Nephron (organoid): ENCODE data around the gene MGMT.

Experiments
- H3K27ac Mint-ChIP-seq, 3 experiments: 2 replicates each; pipeline ENCODE4 v1.8.0; 2020; ENCODE audit warnings: mixed read lengths in 3 of 3, mild to moderate bottlenecking in 2 of 3, moderate library complexity in 1 of 3
- H3K27me3 Mint-ChIP-seq: 2 replicates; pipeline ENCODE4 v1.8.0; 2021; ENCODE audit warnings: low read depth, mild to moderate bottlenecking, moderate library complexity, mixed read lengths
- H3K36me3 Mint-ChIP-seq: 2 replicates; pipeline ENCODE4 v1.8.0; 2020; ENCODE audit warnings: low read depth, mixed read lengths
- H3K4me1 Mint-ChIP-seq: 2 replicates; pipeline ENCODE4 v1.8.0; 2020; ENCODE audit warnings: mixed read lengths
- H3K4me3 Mint-ChIP-seq, 3 experiments: 2 replicates each; pipeline ENCODE4 v1.8.0; 2020; ENCODE audit warnings: mild to moderate bottlenecking in 3 of 3, mixed read lengths in 3 of 3, moderate library complexity in 2 of 3
- H3K9me3 Mint-ChIP-seq: 2 replicates; pipeline ENCODE4 v1.8.0; 2020; ENCODE audit warnings: mixed read lengths
- TF ChIP-seq, protein P1 (sequence below), 3 experiments: fragments of 200-600 bp; sonication (generic); IDR thresholded peaks; one replicate each; pipeline ENCODE4 v1.5.0; 2021; ENCODE audit warnings: antibody characterized with exemption in 3 of 3; ENCODE audit not compliant: unreplicated experiment in 3 of 3

Gene MGMT

GRCh38 chr10:129542589-129542988 lies 75.5 kb downstream of the MGMT start:
- Mint-ChIP-seq H3K4me3 (no peak overlapping the region), H3K27me3 (peaks cover 19% of the 10 kb centered on the region), H3K27ac (peak overlapping the region in 2 of 3 experiments; percentile 32 to 45), H3K9me3 (peaks cover 2% of the 10 kb centered on the region), H3K36me3 (peaks cover 15% of the 10 kb centered on the region), H3K4me1 (peaks cover 26% of the 10 kb centered on the region)
- TF ChIP-seq, protein P1, sequence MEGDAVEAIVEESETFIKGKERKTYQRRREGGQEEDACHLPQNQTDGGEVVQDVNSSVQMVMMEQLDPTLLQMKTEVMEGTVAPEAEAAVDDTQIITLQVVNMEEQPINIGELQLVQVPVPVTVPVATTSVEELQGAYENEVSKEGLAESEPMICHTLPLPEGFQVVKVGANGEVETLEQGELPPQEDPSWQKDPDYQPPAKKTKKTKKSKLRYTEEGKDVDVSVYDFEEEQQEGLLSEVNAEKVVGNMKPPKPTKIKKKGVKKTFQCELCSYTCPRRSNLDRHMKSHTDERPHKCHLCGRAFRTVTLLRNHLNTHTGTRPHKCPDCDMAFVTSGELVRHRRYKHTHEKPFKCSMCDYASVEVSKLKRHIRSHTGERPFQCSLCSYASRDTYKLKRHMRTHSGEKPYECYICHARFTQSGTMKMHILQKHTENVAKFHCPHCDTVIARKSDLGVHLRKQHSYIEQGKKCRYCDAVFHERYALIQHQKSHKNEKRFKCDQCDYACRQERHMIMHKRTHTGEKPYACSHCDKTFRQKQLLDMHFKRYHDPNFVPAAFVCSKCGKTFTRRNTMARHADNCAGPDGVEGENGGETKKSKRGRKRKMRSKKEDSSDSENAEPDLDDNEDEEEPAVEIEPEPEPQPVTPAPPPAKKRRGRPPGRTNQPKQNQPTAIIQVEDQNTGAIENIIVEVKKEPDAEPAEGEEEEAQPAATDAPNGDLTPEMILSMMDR (IDR thresholded peaks at IDR 0.05; ENCODE audit: unreplicated experiment in 3 of 3) = no peak

GRCh38 chr10:129544205-129545202 lies 77.5 kb downstream of the MGMT start:
- TF ChIP-seq, protein P1 (IDR thresholded peaks at IDR 0.05; ENCODE audit: unreplicated experiment in 3 of 3) = no peak
- peaks cover 10% of the 10 kb centered on the region for H3K36me3 Mint-ChIP-seq
- no peaks in the 10 kb centered on the region for H3K9me3 Mint-ChIP-seq
- no peak overlapping the region for H3K27ac Mint-ChIP-seq
- H3K4me1 Mint-ChIP-seq = peaks cover 32% of the 10 kb centered on the region
- H3K27me3 Mint-ChIP-seq = peaks cover 21% of the 10 kb centered on the region
- H3K4me3 Mint-ChIP-seq = no peak overlapping the region

DNA sequence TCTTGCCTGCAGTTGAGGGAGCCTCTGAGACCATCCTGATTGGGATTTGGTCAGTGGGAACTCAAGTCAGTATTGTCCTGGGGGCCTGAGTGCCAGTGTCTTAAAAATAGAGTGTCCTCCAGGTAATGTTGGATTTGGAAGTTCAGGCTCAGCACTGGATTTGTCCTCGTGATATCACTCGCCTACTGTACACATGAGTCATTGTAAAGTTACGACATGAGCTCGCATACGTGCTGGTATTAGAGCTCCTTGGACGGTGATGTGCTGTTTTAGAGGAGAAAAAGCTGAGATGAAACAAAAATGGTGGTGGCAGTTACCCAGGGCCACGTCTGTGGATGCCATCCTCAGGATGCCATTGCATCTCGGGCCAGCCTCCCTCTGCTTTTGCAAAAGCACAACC lies 78.2 kb downstream of the MGMT start:
- H3K4me1 Mint-ChIP-seq = peaks cover 34% of the 10 kb centered on the region
- peaks cover 5% of the 10 kb centered on the region for H3K36me3 Mint-ChIP-seq
- no peaks in the 10 kb centered on the region for H3K9me3 Mint-ChIP-seq
- TF ChIP-seq, protein P1 (IDR thresholded peaks at IDR 0.05; ENCODE audit: unreplicated experiment in 3 of 3) = no peak
- H3K4me3 Mint-ChIP-seq = no peak overlapping the region
- H3K27ac Mint-ChIP-seq = no peak overlapping the region
- peaks cover 21% of the 10 kb centered on the region for H3K27me3 Mint-ChIP-seq

DNA sequence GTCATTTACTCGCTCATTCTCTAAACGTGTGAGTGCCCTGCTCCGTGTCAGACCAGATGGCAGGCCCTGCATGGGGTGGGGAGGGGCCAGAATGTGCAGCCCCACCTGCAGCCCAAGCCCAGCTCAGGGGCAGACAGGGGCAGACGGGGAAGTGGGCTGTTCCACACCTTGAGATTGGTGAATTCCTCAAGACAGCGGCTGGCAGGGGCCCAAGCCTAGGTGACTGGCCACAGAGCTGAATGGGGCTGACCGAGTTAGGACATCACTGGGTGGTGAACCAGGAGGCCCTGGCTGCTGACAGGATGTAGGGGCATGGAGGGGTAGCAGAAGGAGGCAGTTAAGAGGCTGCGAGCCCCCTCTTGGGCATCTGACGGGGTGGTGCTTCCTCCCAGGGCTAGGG lies 79.1 kb downstream of the MGMT start:
- peaks cover 30% of the 10 kb centered on the region for H3K4me1 Mint-ChIP-seq
- H3K4me3 Mint-ChIP-seq = no peak overlapping the region
- peaks cover 20% of the 10 kb centered on the region for H3K27me3 Mint-ChIP-seq
- H3K36me3 Mint-ChIP-seq = peaks cover 4% of the 10 kb centered on the region
- no peak overlapping the region for H3K27ac Mint-ChIP-seq
- H3K9me3 Mint-ChIP-seq = no peaks in the 10 kb centered on the region
- TF ChIP-seq, protein P1 (IDR thresholded peaks at IDR 0.05; ENCODE audit: unreplicated experiment in 3 of 3) = no peak

GRCh38 chr10:129547608-129548007 lies 80.6 kb downstream of the MGMT start:
- Mint-ChIP-seq H3K9me3 (no peaks in the 10 kb centered on the region), H3K4me1 (peaks cover 15% of the 10 kb centered on the region), H3K27me3 (peaks cover 17% of the 10 kb centered on the region), H3K36me3 (peaks cover 4% of the 10 kb centered on the region), H3K4me3 (no peak overlapping the region), H3K27ac (peak overlapping the region in 1 of 3 experiments; percentile 21)
- TF ChIP-seq, protein P1 (IDR thresholded peaks at IDR 0.05; ENCODE audit: unreplicated experiment in 3 of 3) = no peak
